ENCODE results near the gene AK8. TPM values are rescaled to one million over a fixed set of nuclear protein-coding genes. Genes with fewer than 3 reads are reported as not detected.
A peak's percentile ranks its signal among the peaks of the same experiment; 100 is the strongest.

AK8 gene
- total and polyA plus RNA-seq, 2 experiments from 2014 or later, result 0.40 to 4.5 TPM

- H3K4me1 ChIP-seq (ENCODE audit: insufficient read depth), result peaks cover 19% of the 10 kb centered on the region
- H3K36me3 ChIP-seq (replicated peaks; ENCODE audit: insufficient read depth, low read depth), result no peaks in the 10 kb centered on the region
- H3K9me2 ChIP-seq (replicated peaks; ENCODE audit: insufficient read depth), result no peaks in the 10 kb centered on the region
- peaks cover 45% of the 10 kb centered on the region for H3K27me3 ChIP-seq
- DNase-seq (ENCODE audit: low spot score), result no peak
- peak overlapping the region; percentile 75 for H3K4me2 ChIP-seq
- no peak overlapping the region for H3K27ac ChIP-seq
- 51% methylated on average over 13 of the region's 13 CpGs for WGBS (ENCODE audit: low lambda C conversion rate, missing lambda C conversion rate)
- no peak overlapping the region for H2AFZ ChIP-seq
- no peaks in the 10 kb centered on the region for H3K79me2 ChIP-seq
- no peaks in the 10 kb centered on the region for H3K9me3 ChIP-seq (ENCODE audit: low read depth)
- TF ChIP-seq EZH2 (IDR thresholded peaks at IDR 0.05; ENCODE audit: borderline replicate concordance) (no peak), EZH2phosphoT487 (IDR thresholded peaks at IDR 0.05; ENCODE audit: low read depth, severe bottlenecking, unreplicated experiment) (no peak)
- TF ChIP-seq, protein P1, sequence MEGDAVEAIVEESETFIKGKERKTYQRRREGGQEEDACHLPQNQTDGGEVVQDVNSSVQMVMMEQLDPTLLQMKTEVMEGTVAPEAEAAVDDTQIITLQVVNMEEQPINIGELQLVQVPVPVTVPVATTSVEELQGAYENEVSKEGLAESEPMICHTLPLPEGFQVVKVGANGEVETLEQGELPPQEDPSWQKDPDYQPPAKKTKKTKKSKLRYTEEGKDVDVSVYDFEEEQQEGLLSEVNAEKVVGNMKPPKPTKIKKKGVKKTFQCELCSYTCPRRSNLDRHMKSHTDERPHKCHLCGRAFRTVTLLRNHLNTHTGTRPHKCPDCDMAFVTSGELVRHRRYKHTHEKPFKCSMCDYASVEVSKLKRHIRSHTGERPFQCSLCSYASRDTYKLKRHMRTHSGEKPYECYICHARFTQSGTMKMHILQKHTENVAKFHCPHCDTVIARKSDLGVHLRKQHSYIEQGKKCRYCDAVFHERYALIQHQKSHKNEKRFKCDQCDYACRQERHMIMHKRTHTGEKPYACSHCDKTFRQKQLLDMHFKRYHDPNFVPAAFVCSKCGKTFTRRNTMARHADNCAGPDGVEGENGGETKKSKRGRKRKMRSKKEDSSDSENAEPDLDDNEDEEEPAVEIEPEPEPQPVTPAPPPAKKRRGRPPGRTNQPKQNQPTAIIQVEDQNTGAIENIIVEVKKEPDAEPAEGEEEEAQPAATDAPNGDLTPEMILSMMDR (IDR thresholded peaks at IDR 0.05; ENCODE audit: poor library complexity), result no peak
- no peaks in the 10 kb centered on the region for H4K20me1 ChIP-seq (ENCODE audit: insufficient read depth, poor library complexity, severe bottlenecking)
- H3K4me3 ChIP-seq, result no peak overlapping the region
Measured at GRCh38 chr9:132743931-132744479, 134.1 kb downstream of the AK8 start.

DNA sequence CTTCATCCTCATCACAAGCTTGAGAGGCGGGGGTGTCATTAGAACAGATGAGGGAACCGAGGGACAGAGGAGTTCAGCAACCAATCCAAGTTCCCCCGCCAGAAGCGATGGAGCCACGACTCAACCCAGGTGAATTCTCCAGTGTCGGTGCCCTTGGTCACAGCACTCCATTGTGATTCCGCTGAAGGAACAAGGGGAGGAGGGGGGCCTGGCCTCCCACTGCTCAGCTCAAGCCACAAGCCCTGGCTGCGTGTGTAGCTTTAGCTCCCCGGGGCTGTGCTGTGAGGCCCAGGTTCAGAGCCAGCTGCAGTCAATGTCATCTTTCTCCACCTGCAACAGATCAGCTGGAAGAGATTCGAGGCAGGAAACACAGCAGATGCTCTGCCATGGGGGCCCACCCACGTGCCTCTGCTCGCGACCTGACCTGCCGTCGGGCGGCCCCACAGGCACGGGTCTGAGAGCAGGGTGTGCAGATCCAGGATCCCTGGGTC is 135.2 kb downstream of the AK8 start:
- Histone ChIP-seq H3K27ac (no peak overlapping the region), H4K20me1 (ENCODE audit: insufficient read depth, poor library complexity, severe bottlenecking) (no peaks in the 10 kb centered on the region), H3K27me3 (peaks cover 45% of the 10 kb centered on the region), H3K9me2 (replicated peaks; ENCODE audit: insufficient read depth) (no peaks in the 10 kb centered on the region), H3K4me1 (ENCODE audit: insufficient read depth) (peaks cover 19% of the 10 kb centered on the region), H3K4me2 (no peak overlapping the region), H3K9me3 (ENCODE audit: low read depth) (no peaks in the 10 kb centered on the region), H2AFZ (no peak overlapping the region), H3K4me3 (no peak overlapping the region), H3K79me2 (no peaks in the 10 kb centered on the region), H3K36me3 (replicated peaks; ENCODE audit: insufficient read depth, low read depth) (no peaks in the 10 kb centered on the region)
- WGBS (ENCODE audit: low lambda C conversion rate, missing lambda C conversion rate), result 55% methylated on average over 17 of the region's 17 CpGs
- TF ChIP-seq, protein P1 (IDR thresholded peaks at IDR 0.05; ENCODE audit: poor library complexity), result no peak
- no peak for TF ChIP-seq EZH2phosphoT487 (IDR thresholded peaks at IDR 0.05; ENCODE audit: low read depth, severe bottlenecking, unreplicated experiment)
- no peak for DNase-seq (ENCODE audit: low spot score)

DNA sequence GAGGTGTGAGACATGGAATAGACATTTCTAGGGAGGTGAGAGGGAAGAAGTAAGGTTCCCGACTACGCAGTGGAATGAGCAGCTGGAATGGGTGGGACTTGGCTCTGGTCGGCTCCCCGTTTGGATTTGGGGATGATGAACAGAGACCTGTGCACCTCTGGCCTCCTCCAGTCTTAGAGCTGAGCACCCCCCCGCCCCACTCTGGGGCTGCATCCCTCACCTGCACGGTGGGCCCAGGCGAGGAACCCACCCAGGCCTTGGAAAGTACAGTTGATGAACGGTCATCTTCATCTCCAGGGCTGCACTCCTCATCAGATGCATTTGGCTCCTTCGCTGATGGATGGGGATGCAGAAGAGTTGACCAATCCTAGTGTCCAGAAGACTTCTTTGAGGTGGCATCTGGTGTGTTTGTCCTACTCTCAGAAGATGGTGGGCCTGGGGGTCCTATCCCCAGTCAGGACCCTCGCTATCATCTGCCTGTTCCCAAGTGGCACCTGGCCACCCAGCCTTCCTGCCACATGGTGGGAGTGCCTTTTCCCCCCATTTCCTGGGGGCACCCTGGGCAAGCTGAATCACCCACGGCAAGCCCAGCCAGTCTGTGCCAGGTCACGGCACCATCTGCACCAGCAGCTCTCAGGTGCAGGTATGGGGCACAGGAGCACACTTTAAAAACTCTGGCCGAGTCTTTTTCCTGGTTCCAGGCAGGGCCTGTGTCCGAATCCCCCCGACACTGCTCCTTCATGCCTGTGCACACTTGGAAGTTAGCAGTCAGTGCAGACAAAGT is 137.4 kb downstream of the AK8 start:
- Histone ChIP-seq H4K20me1 (ENCODE audit: insufficient read depth, poor library complexity, severe bottlenecking) (no peaks in the 10 kb centered on the region), H3K36me3 (replicated peaks; ENCODE audit: insufficient read depth, low read depth) (no peaks in the 10 kb centered on the region), H3K79me2 (no peaks in the 10 kb centered on the region), H3K4me1 (ENCODE audit: insufficient read depth) (peaks cover 19% of the 10 kb centered on the region), H3K4me2 (no peak overlapping the region), H3K27ac (no peak overlapping the region), H3K9me3 (ENCODE audit: low read depth) (no peaks in the 10 kb centered on the region), H3K9me2 (replicated peaks; ENCODE audit: insufficient read depth) (no peaks in the 10 kb centered on the region), H2AFZ (no peak overlapping the region), H3K27me3 (peaks cover 34% of the 10 kb centered on the region), H3K4me3 (no peak overlapping the region)
- TF ChIP-seq EZH2 (IDR thresholded peaks at IDR 0.05; ENCODE audit: borderline replicate concordance), result no peak
- TF ChIP-seq, protein P1 (IDR thresholded peaks at IDR 0.05; ENCODE audit: poor library complexity), result no peak
- TF ChIP-seq EZH2phosphoT487 (IDR thresholded peaks at IDR 0.05; ENCODE audit: low read depth, severe bottlenecking, unreplicated experiment), result no peak
- WGBS (ENCODE audit: low lambda C conversion rate, missing lambda C conversion rate), result 94% methylated on average over 15 of the region's 15 CpGs
- DNase-seq (ENCODE audit: low spot score), result no peak
